ENCODE data around the gene TUBB6.

Gene TUBB6

DNA sequence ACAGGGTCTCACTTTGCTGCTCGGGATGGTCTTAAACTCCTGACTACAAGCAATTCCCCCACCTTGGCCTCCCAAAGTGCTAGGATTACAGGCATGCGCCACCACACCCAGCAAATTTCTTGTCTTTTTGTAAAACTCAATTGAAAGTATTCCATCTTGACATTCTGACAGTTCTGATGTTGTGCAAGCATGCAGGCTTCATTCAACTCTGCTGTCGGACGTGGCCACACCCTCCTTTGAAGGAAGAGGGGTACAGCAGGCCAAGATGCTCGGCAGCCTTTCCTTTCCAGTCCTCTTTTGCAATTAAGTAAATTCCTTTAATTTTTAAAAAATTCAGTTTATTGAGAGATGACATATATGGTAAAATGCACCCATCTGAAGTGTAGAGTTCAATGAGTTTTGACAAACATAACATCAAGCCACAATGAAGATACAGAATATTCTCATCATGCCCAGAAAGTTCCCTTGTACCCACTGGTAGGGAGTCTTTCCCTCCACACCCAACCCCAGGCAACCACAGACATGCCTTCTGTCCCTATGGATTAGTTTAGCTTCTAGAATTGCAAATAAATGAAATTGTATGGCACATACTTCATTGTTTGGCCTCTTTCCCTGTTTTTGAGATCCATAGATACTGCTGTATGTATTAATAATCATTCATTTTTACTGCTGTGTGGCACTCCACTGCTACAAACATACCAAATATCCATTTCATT is 33.1 kb downstream of the TUBB6 start:
- DNase-seq: no peak

DNA sequence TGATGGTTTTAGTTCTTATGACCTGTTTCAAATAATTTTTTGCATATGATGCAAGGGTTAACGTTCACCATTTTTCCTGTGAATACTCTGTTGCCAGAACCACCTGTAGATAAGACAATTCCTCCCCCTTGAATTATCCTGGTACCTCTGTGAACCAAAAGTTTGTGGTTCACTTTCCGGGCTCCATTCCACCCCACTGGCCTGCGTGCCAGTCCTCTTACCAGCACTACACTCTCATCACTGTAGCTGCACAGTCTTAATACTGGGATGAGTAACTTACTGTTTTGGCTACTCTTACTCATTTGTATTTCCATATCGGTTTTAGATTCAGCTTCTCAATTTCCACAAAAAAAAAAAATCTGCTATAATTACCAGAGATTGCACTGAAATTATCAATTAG is 34.6 kb downstream of the TUBB6 start:
- no peak for DNase-seq

DNA sequence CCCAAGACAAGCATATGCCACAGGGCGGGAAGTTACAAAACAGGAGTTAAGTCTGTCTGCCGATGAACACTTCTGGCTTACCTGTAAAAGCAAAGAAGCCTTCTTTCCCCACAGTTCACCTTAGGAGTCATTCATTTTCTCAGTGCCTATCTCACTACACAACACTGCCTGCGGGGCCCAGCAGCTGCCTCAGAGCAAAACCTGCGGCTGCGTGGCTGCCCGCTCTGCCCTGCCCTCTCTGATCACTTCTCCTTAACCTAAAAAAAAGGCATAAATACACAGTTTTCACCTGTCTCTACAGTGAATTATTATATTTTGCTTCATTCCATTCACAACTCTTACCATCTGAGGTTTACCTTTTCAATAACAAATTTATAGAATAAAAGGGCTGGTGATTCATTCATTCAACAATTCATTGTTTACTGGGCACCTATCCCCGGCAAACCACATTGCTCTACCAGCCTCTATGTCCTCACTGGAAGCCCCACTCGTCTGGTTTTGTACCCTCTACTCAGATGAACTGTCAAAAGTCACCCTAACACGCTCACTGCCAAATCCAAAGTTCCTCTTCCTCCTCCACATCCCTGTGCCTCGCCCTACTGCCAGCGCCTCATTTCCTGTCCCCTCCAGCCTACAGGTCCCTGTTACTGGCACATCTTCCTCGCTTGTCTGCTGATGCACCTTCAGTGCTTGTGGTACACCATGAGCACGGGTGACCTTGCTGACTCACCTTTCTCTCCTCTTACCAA is 37.6 kb downstream of the TUBB6 start:
- DNase-seq: no peak

DNA sequence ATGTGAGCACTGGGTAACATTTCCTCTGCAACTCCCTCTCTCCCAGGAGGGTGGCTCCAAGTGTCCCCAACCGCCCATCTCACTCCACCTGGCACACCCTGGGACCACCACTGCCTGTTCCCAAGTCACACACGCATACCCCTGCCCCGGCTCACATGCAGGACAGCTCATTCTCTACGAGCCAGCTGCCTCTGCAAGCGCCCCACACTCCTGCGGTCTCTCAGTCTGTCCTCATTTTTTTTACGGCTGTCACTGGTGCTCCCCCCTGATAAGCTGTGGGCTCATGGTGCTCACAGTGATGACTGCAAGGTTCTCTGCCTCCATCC is 38.2 kb downstream of the TUBB6 start:
- DNase-seq: no peak

DNA sequence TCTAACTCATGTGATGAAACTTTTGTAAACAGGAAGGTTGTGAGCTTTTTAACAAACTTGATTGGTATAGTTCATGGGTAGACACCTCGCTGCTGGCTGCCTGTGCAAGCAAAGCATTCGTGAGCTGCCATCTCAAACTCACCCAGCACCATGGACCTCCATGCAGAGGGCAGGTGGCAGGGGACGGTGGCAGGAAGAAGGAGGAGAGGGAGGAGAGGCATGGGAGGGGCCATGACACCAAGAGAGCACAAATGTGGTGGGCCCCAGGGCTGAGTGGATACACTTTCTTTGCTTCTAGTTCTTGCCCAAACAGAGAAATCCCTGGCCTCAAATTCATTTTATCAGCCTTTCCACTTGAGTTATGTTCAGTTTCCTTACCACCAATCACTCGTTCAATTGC is 39.9 kb downstream of the TUBB6 start:
- no peak for DNase-seq

DNA sequence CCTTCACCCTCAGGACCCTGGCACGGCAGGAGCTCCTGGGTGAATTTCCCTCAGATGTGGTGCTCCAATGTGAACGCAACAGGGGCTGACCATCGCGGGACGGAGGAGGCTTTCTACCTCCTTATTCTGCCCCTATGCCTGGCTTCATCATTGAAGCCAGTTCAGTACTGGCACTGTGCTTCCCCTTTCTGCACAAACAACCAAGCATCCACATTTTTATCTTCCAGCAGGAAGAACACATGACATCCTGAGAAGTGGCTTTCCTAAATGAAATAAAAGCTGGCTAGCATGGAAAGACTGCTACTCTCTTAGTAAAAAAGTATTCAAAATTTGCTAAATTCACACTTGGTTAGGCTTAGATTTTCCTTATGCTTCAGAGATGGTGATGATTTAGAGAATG is 44.1 kb downstream of the TUBB6 start:
- DNase-seq: no peak

DNA sequence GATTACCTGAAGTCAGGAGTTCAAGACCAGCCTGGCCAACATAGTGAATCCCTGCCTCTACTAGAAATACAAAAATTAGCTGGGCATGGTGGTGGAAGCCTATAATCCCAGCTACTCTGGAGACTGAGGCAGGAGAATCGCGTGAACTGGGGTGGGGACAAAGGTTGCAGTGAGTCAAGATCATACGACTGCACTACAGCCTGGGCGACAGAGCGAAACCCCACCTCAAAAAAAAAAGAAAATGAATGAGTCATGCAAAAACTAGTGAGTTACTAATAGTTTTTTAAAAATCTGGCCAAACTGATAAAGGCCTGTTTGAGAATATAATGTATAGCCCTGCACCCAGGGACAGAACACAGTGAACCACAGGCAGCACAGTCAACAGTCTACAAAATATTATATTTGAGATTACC is 51.5 kb downstream of the TUBB6 start:
- no peak for DNase-seq

DNA sequence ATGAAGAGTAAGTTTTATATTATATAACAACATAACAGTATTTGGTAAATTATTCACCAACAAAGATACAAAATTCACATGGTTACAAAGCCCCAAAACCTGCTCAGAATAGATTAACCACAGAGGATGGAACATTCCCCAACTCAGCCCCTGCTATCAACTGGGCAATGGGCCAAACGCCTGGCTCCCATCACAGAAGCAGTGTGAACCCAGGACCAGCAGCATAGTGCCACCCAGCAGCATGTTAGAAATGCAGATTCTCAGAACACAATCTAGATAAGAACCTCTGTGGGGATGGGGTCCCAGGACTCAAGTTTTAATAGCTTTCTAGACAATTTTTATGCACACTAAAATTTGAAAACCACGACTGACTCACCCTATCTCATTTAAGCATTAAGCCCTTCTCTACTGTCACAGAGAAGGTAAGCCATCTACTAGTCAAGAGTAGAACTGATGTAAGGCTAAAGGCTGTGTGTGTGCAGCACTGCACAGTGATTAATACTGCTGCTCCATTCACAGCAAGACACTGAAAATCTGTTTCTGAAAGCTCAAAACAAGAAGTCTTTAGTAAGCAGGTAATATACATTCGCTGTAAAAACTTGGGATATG is 53.8 kb downstream of the TUBB6 start:
- no peak for DNase-seq

DNA sequence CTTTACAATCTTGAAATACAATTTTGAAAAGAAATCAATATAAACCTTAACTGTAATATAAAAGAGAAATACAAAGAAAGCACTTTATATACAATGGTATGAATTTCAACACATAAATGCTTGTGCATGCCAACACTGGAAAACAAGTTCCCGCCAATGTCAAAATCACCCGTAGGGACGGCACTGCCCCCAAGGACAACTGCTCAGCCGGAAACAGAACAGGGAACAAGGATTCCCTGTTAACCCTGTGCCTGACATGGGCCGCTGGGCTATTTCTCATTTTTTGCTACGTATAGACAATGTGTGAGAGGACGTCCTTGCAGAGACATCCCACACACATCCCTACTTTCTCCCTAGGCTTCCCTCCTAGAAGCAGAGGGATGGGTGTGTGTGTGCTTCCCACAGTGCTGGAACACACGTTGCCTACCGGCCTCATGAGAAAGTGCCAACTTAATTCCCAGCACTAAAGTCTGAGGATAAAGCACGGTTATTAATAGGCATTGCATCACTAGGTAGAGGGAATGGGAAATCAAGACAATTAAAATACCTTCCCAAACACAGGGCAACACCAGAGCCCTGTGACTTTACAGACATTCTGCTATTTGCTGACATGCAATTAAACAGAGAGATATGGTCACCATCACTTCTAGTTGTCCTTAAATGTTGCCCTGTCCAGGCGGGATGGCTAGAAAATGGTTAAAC is 54.6 kb downstream of the TUBB6 start:
- DNase-seq: no peak

DNA sequence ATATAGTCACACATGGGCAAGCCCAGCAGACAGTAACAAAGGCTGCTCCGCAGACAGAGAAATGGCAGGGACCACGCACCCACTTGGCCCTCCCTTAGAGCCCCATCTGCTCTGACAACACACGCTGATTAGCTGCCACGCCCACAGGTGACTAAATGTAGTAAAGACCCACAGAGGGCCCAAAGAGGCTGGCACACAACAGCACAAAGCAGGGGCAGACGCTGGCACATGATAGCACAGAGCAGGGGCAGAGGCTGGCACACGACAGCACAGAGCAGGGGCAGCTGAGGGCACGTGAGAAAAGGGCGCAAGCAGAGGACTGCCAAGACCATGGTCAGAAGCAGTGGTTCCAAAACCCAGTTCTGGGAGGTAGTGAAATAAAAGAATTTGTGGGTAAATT is 58.3 kb downstream of the TUBB6 start:
- no peak for DNase-seq

DNA sequence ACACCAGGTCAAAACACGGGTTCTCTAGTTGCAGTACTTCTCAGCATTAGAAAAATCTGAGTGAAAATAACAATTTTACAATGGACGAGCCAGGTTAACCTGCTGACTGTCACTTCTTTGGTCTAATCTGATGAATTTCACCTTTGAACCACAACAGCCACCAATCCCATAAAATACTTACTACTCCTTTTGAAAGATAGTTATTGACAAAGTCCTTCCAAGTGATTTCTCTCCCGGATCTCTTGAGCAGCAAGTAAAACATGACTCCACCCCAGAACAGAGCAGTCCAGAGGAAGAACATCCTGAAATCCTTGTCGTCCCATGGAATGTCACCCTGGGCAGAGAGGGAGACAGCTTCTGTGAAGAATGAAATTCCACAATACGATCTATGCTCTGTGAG is 58.7 kb downstream of the TUBB6 start:
- no peak for DNase-seq

DNA sequence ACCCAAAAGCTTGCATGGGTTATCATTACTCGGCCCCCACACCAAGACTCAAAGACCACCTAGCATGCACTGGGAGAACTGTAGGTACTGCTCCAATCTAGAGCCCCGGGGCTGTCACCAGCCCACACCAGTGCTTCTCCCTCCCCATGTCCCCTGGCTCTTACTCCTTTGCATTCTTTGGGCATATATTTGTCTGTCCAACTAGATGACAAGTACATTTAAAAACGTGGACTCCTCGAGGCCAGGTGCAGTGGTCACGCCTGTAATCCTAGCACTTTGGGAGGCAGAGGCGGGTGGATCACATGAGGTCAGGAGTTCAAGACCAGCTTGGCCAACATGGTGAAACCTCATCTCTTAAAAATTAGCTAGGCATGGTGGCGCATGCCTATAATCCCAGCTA is 61.2 kb downstream of the TUBB6 start:
- DNase-seq: no peak

DNA sequence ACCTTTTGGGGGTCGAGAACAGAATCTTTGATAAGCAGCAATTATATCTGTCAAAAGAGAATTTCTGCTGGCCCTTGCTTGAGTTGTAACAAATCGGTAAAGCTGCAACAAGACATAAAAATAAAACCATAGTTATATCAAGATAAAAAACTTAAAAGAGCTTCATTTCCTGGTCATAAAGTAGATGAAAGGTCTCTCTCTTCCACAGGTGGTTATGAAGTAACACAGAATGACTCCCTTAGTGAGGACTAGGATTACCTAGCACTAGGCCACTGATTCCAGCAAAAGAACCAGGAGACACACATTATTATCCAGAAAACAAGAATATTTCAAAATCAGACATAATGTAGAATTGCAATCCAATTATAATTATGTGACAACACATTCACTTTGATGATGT is 63.5 kb downstream of the TUBB6 start:
- no peak for DNase-seq

DNA sequence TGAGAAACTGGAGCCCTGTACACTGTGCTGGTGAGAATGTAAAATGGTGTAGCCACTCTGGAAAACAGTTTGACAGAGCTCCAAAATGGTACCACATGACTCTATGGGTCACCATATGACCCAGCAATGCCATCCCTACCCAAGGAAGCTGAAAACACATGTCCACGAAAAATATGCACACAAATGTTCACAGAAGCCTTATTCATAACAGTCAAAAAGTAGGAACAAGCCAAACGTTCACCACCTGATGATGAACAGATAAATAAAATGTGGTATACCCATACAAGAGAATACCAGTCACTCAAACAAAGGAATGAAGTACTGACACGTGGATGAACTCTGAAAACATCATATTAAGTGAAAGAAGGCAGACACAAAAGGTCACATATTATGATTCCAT is 64.4 kb downstream of the TUBB6 start:
- DNase-seq: no peak

DNA sequence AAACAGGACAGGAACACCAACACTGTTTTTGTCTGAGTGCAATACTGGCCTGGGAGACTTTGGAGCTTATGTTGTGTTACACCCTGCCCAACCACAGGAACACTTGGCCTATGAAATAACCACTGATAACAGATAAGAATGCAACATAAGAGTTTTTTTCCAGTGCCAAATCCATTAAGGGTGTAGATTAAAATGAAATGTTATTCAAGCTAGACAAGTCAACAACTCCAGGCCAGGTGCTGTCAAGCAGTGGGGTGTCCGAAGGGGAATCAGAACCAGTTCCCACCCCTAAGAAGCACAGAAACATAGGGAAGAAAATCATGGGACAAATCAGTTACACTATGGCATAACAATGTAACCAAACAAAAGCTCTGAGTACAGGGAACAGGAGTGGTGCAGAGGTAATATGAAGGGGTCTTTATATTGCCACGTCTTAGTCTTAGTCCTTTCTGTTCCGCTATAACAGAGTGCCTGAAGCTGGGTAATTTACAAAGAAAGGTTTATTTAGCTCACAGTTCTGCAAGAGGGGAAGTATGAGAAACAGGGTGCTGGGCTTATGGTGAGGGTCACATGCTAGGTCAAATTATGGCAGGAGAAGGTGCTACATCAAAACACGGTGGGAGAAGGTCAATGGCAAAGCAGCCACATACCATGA is 65.2 kb downstream of the TUBB6 start:
- no peak for DNase-seq

DNA sequence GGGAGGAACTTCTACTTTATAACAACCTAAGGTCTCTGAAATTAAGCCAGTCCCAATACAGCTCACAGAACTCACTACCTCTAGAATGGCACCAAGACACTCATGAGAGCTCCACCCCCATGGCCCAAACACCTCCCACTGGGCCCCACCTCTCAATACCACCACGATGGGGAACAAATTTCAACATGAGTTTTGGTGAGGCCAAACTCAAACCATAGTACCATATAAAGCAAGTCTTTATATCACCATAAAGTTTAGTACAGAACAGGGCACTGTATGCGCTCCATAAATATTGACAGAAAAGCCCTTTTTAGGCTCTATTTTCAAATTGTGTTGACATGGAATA is 65.7 kb downstream of the TUBB6 start:
- no peak for DNase-seq

DNA sequence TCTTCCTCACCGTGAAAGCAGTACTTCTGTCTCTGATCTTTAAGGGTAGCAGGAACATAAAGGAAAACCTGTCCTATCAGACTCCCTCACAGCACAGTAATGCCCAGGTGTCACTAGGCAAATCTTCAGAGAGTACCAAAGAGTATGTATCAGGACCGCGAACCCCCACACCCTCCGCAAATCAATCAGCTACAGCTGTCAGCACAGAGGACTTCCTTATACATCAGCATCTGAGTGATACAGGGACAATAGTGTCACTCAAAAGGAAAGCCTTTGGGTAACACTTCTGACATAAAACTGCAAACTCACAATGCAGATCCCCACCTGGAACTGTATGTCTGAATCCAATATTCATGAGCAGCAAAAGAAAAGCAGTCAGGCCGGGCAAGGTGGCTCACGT is 66.4 kb downstream of the TUBB6 start:
- DNase-seq: no peak

All from C1 segment of cervical spinal cord (tissue), 14 donors.